ENCODE measurements around the gene MT1X.

DNA sequence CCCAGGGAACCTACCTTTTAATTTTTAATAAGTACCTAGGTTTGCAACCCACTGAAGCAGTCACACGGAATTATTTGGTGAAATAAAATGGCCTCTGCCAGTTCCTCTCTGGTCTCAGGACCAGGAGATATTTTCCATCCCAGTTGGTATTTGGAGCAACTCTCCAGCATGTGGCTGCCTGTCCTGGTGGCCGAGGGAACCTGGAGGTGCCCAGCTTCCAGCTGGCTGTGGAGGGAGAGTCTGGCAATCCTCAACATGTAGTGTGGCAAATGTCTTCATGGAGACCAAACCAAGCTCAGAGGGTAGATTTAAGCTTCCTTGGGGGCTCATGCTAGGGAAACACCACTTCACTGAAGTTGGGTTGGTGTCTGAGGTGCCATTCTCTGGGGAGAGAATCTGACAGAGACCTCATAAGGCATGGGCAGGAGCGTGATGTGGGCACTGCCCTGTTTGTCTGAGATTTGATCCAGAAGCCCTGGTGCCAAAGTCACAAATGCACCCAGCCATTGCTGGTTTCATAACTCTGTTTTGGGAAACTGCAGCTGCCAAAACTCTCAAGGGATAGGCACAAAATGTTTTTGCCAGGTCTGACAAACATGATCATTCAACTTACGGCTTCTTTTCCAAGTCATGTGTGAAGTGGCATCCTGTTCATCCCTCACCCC is 2.8 kb downstream of the MT1X start:
- TF ChIP-seq, protein P1, sequence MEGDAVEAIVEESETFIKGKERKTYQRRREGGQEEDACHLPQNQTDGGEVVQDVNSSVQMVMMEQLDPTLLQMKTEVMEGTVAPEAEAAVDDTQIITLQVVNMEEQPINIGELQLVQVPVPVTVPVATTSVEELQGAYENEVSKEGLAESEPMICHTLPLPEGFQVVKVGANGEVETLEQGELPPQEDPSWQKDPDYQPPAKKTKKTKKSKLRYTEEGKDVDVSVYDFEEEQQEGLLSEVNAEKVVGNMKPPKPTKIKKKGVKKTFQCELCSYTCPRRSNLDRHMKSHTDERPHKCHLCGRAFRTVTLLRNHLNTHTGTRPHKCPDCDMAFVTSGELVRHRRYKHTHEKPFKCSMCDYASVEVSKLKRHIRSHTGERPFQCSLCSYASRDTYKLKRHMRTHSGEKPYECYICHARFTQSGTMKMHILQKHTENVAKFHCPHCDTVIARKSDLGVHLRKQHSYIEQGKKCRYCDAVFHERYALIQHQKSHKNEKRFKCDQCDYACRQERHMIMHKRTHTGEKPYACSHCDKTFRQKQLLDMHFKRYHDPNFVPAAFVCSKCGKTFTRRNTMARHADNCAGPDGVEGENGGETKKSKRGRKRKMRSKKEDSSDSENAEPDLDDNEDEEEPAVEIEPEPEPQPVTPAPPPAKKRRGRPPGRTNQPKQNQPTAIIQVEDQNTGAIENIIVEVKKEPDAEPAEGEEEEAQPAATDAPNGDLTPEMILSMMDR (IDR thresholded peaks at IDR 0.05) = no peak
- TF ChIP-seq EP300 (IDR thresholded peaks at IDR 0.05) (no peak), TP53 (CRISPR knock-in tag; IDR thresholded peaks at IDR 0.05) (no peak), POLR2A (IDR thresholded peaks at IDR 0.05; ENCODE audit: low read length) (no peak), JUNB (IDR thresholded peaks at IDR 0.05) (no peak), RNF2 (IDR thresholded peaks at IDR 0.05; ENCODE audit: borderline replicate concordance, low read depth) (no peak), ZFP36 (IDR thresholded peaks at IDR 0.05; ENCODE audit: borderline replicate concordance, partially characterized antibody) (no peak), CEBPB (IDR thresholded peaks at IDR 0.05) (no peak), EHMT2 (IDR thresholded peaks at IDR 0.05; ENCODE audit: low read depth) (no peak)
- TF ChIP-seq, protein P2, sequence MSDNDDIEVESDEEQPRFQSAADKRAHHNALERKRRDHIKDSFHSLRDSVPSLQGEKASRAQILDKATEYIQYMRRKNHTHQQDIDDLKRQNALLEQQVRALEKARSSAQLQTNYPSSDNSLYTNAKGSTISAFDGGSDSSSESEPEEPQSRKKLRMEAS (IDR thresholded peaks at IDR 0.05) = no peak
- TF ChIP-seq, protein P3, sequence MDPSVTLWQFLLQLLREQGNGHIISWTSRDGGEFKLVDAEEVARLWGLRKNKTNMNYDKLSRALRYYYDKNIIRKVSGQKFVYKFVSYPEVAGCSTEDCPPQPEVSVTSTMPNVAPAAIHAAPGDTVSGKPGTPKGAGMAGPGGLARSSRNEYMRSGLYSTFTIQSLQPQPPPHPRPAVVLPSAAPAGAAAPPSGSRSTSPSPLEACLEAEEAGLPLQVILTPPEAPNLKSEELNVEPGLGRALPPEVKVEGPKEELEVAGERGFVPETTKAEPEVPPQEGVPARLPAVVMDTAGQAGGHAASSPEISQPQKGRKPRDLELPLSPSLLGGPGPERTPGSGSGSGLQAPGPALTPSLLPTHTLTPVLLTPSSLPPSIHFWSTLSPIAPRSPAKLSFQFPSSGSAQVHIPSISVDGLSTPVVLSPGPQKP (IDR thresholded peaks at IDR 0.05; ENCODE audit: low read depth, low read length) = no peak
